HepG2 (cell line): ENCODE measurements around the gene ZFPL1. TPM values are rescaled to one million over a fixed set of nuclear protein-coding genes. Genes with fewer than 3 reads are reported as not detected.

ENCODE experiments used
- AFF4 ChIP-seq: sonication (generic); formaldehyde crosslinking; IDR thresholded peaks from 2 replicates; pipeline ENCODE4 v1.4.0; 2020; ENCODE audit warnings: missing genetic modification reagents
- CREB1 ChIP-seq, 2 experiments: fragments of 450-650 bp in 1 of 2; IDR thresholded peaks; 2 replicates each; pipeline ENCODE4 v1.6.1; 2016 to 2017; ENCODE audit warnings: control low read depth in 1 of 2, mild to moderate bottlenecking in 1 of 2, missing compliant biosample characterization in 1 of 2, missing genetic modification characterization in 1 of 2
- HNRNPH1 ChIP-seq: fragments of 200-400 bp; formaldehyde crosslinking; optimal IDR thresholded peaks from 2 replicates; pipeline ENCODE3; 2017; ENCODE audit warnings: mild to moderate bottlenecking, low read depth, low read length
- HNRNPK ChIP-seq: fragments of 200-400 bp; formaldehyde crosslinking; IDR thresholded peaks from 2 replicates; pipeline ENCODE4 v1.6.1; 2018; ENCODE audit warnings: low read length, low read depth, moderate library complexity, mild to moderate bottlenecking; ENCODE audit not compliant: poor library complexity, severe bottlenecking
- KDM2A ChIP-seq: sonication (generic); formaldehyde crosslinking; IDR thresholded peaks from 2 replicates; pipeline ENCODE4 v1.4.0; 2020; ENCODE audit warnings: low read depth, missing genetic modification reagents, borderline replicate concordance
- KLF11 ChIP-seq: IDR thresholded peaks from 2 replicates; pipeline ENCODE4 v1.6.1; 2016; ENCODE audit warnings: missing compliant biosample characterization
- LCORL ChIP-seq, 2 experiments: fragments of 450-650 bp in 1 of 2; sonication (generic) in 1 of 2; formaldehyde crosslinking in 1 of 2; IDR thresholded peaks; 2 replicates each; pipeline versions ENCODE4 v1.5.0 to v1.6.1; 2017 to 2020; ENCODE audit warnings: antibody characterized with exemption in 1 of 2, missing genetic modification reagents in 1 of 2
- MTA1 ChIP-seq: sonication (generic); formaldehyde crosslinking; IDR thresholded peaks from 2 replicates; pipeline ENCODE4 v1.4.0; 2020; ENCODE audit warnings: missing genetic modification reagents, mild to moderate bottlenecking, borderline replicate concordance
- PPARG ChIP-seq: conservative IDR thresholded peaks from 2 replicates; pipeline ENCODE4 v1.6.1; 2016; ENCODE audit warnings: missing biosample characterization, missing genetic modification reagents
- SETDB1 ChIP-seq: sonication (generic); formaldehyde crosslinking; IDR thresholded peaks from 2 replicates; pipeline ENCODE4 v1.5.1; 2020; ENCODE audit warnings: missing genetic modification reagents, mild to moderate bottlenecking, borderline replicate concordance
- SMAD3 ChIP-seq: sonication (generic); formaldehyde crosslinking; IDR thresholded peaks from 2 replicates; pipeline ENCODE4 v1.4.0; 2020; ENCODE audit warnings: missing genetic modification reagents
- STAT6 ChIP-seq: sonication (generic); formaldehyde crosslinking; IDR thresholded peaks from 2 replicates; pipeline ENCODE4 v1.4.0; 2020; ENCODE audit warnings: missing genetic modification reagents, mild to moderate bottlenecking, borderline replicate concordance
- TCF7 ChIP-seq: sonication (generic); IDR thresholded peaks from 2 replicates; pipeline ENCODE4 v1.6.1; 2016; ENCODE audit warnings: antibody characterized with exemption, low read depth
- TEF ChIP-seq: sonication (generic); formaldehyde crosslinking; IDR thresholded peaks from 2 replicates; pipeline ENCODE4 v1.5.0; 2020; ENCODE audit warnings: missing genetic modification reagents
- ZNF253 ChIP-seq: sonication (generic); formaldehyde crosslinking; IDR thresholded peaks from 2 replicates; pipeline ENCODE4 v1.8.0; 2022; ENCODE audit warnings: mild to moderate bottlenecking, missing genetic modification reagents, borderline replicate concordance
- ZNF296 ChIP-seq: sonication (generic); formaldehyde crosslinking; conservative IDR thresholded peaks from 2 replicates; pipeline ENCODE4 v1.5.0; 2020; ENCODE audit warnings: mild to moderate bottlenecking, missing genetic modification reagents
- ZNF556 ChIP-seq: sonication (generic); formaldehyde crosslinking; IDR thresholded peaks from 2 replicates; pipeline ENCODE4 v1.4.0; 2020; ENCODE audit warnings: mild to moderate bottlenecking, missing genetic modification reagents, borderline replicate concordance
- ZNF713 ChIP-seq: sonication (generic); formaldehyde crosslinking; IDR thresholded peaks from 2 replicates; pipeline ENCODE4 v1.4.0; 2020; ENCODE audit warnings: mild to moderate bottlenecking, missing genetic modification reagents
- ZNF776 ChIP-seq: sonication (generic); formaldehyde crosslinking; IDR thresholded peaks from 2 replicates; pipeline ENCODE4 v1.4.0; 2020; ENCODE audit warnings: mild to moderate bottlenecking, missing genetic modification reagents
- ZNF816 ChIP-seq: sonication (generic); formaldehyde crosslinking; IDR thresholded peaks from 2 replicates; pipeline ENCODE4 v1.8.0; 2022; ENCODE audit warnings: missing genetic modification reagents, mild to moderate bottlenecking, borderline replicate concordance
- polyA plus RNA-seq, 8 experiments: library from polyadenylated mRNA; depleted of rRNA in 3 of 8; stranded (reverse) in 7 of 8; unstranded in 1 of 8; fragments of >200 nt; fragmentation: Illumina TruSeq in 4 of 8; extraction: Trizol in 4 of 8; gene quantifications; 2 replicates each; pipeline versions ENCODE4 v1.2.1 to v1.2.3, GENCODE V29; 2011 to 2016; ENCODE audit warnings: low read depth in 4 of 8, missing spikeins in 1 of 8, mixed read lengths in 1 of 8; ENCODE audit not compliant: insufficient read depth in 1 of 8
- total RNA-seq, 5 experiments: library from RNA; depleted of rRNA; stranded (reverse); fragments of >200 nt; fragmentation: Illumina TruSeq; extraction: Trizol; gene quantifications; 2 replicates each; pipeline ENCODE4 v1.2.3, GENCODE V29; 2016; ENCODE audit warnings: low read depth in 1 of 5
- TF ChIP-seq, protein P1 (sequence below): sonication (generic); formaldehyde crosslinking; IDR thresholded peaks from 2 replicates; pipeline ENCODE4 v1.4.0; 2020; ENCODE audit warnings: mild to moderate bottlenecking, missing genetic modification reagents

ZFPL1 gene
- total and polyA plus RNA-seq, 2 of the 13 experiments (the other 11 are each of a cell fraction or from before 2014, with no cell fraction given), result 32.2 to 56.0 TPM

- peak; percentile 68; the same call in 1 of the 2 replicates for TF ChIP-seq STAT6 (CRISPR knock-in tag)
- peak; percentile 99; the same call in 1 of the 2 replicates for TF ChIP-seq ZNF713
- no peak for TF ChIP-seq ZNF776 (CRISPR knock-in tag)
- no peak for TF ChIP-seq HNRNPH1
- no peak for TF ChIP-seq AFF4 (CRISPR knock-in tag)
- TF ChIP-seq ZNF253 (CRISPR knock-in tag), result no peak
- peak; percentile 99 for TF ChIP-seq CREB1 (IDR thresholded peaks at IDR 0.05)
- peak; percentile 100 for TF ChIP-seq CREB1 (CRISPR knock-in tag; IDR thresholded peaks at IDR 0.05)
- TF ChIP-seq ZNF816, result no peak
- TF ChIP-seq MTA1 (CRISPR knock-in tag), result peak; percentile 82
- TF ChIP-seq TCF7, result no peak
- peak; percentile 41; the same call in 1 of the 2 replicates for TF ChIP-seq SMAD3 (CRISPR knock-in tag)
- TF ChIP-seq ZNF296, result no peak
- TF ChIP-seq ZNF556, result peak; percentile 87; the same call in 1 of the 2 replicates
- TF ChIP-seq PPARG, result 0 out of 2 replicates have a peak, but pooled peaks have one; percentile 32
- peak; percentile 97 for TF ChIP-seq KDM2A (CRISPR knock-in tag)
- no peak for TF ChIP-seq SETDB1 (CRISPR knock-in tag)
- no peak for TF ChIP-seq TEF (CRISPR knock-in tag)
- TF ChIP-seq HNRNPK, result peak; percentile 48
- TF ChIP-seq, protein P1, sequence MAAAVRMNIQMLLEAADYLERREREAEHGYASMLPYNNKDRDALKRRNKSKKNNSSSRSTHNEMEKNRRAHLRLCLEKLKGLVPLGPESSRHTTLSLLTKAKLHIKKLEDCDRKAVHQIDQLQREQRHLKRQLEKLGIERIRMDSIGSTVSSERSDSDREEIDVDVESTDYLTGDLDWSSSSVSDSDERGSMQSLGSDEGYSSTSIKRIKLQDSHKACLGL, result peak; percentile 82
- TF ChIP-seq KLF11 (CRISPR knock-in tag), result peak; percentile 64
- TF ChIP-seq LCORL (IDR thresholded peaks at IDR 0.05), result no peak
- peak; percentile 14; the same call in 1 of the 2 replicates for TF ChIP-seq LCORL (CRISPR knock-in tag; IDR thresholded peaks at IDR 0.05)
Observed at GRCh38 chr11:65083834-65084597, at the start of gene ZFPL1, which contains the start of gene CDCA5 (continued).
